GM12891 (cell line): ENCODE measurements around the gene G0S2.

Source experiments
- DNase-seq: peaks from one replicate; pipeline ENCODE4 v3.0.0; 2011; ENCODE audit warnings: low spot score; ENCODE audit not compliant: insufficient read length
- FAIRE-seq: peaks from 2 replicates; lab custom pipeline; 2011; peaks lifted over from hg19 to GRCh38; lab: Jason Lieb, UNC
- PAX5 ChIP-seq: IDR thresholded peaks from 2 replicates; pipeline ENCODE4 v1.6.1; 2011; ENCODE audit warnings: low read length, moderate library complexity, mild to moderate bottlenecking; ENCODE audit not compliant: insufficient read depth, severe bottlenecking
- POLR2A ChIP-seq: IDR thresholded peaks from 2 replicates; pipeline ENCODE4 v1.6.1; 2011; ENCODE audit warnings: low read depth, low read length, control low read depth
- POLR2AphosphoS5 ChIP-seq: IDR thresholded peaks from 2 replicates; pipeline ENCODE4 v1.6.1; 2011; ENCODE audit warnings: low read depth, low read length, control low read depth
- POU2F2 ChIP-seq: IDR thresholded peaks from 2 replicates; pipeline ENCODE4 v1.6.1; 2011; ENCODE audit warnings: low read depth, mild to moderate bottlenecking, control low read depth, low read length, moderate library complexity
- SPI1 ChIP-seq: IDR thresholded peaks from 2 replicates; pipeline ENCODE4 v1.6.1; 2011; ENCODE audit warnings: low read depth, low read length, control low read depth
- TAF1 ChIP-seq: IDR thresholded peaks from 2 replicates; pipeline ENCODE4 v1.6.1; 2011; ENCODE audit warnings: low read depth, low read length, control low read depth

Gene G0S2

GRCh38 chr1:209702832-209703231 lies 27.6 kb downstream of the G0S2 start:
- FAIRE-seq (no peak), DNase-seq (no peak)
- TF ChIP-seq POU2F2 = no peak
- TF ChIP-seq TAF1 = no peak
- no peak for TF ChIP-seq POLR2AphosphoS5
- no peak for TF ChIP-seq PAX5
- no peak for TF ChIP-seq SPI1
- TF ChIP-seq POLR2A = no peak

- TF ChIP-seq POU2F2 (no peak), POLR2A (no peak), POLR2AphosphoS5 (no peak), SPI1 (no peak), PAX5 (no peak), TAF1 (no peak)
- no peak for DNase-seq
- no peak for FAIRE-seq
Measured at GRCh38 chr1:209703834-209704504, 28.8 kb downstream of the G0S2 start.

- no peak for FAIRE-seq
- TF ChIP-seq POLR2AphosphoS5 = no peak
- TF ChIP-seq POU2F2 = no peak
- TF ChIP-seq SPI1 = no peak
- TF ChIP-seq PAX5 = no peak
- TF ChIP-seq POLR2A = no peak
- TF ChIP-seq TAF1 = no peak
- DNase-seq = no peak
Measured at GRCh38 chr1:209704584-209704983, 29.4 kb downstream of the G0S2 start, which contains the start of gene HSD11B1. TSS of gene HSD11B1 (plus strand) at chr1:209704846. CDS start at chr1:209704943, 97 bp downstream.

- FAIRE-seq = no peak
- no peak for DNase-seq
Measured at GRCh38 chr1:209705033-209705598, 29.9 kb downstream of the G0S2 start.

GRCh38 chr1:209706622-209707021 lies 31.4 kb downstream of the G0S2 start:
- DNase-seq = no peak
- no peak for FAIRE-seq
- TF ChIP-seq POLR2AphosphoS5 = no peak
- no peak for TF ChIP-seq TAF1
- TF ChIP-seq POLR2A = no peak
- no peak for TF ChIP-seq POU2F2

More at GRCh38 chr1:209705033-209705598, 29.9 kb downstream of the G0S2 start:
- no peak for TF ChIP-seq POLR2AphosphoS5

GRCh38 chr1:209707308-209707707 lies 32.1 kb downstream of the G0S2 start:
- no peak for TF ChIP-seq PAX5
- no peak for TF ChIP-seq SPI1
- TF ChIP-seq TAF1 = no peak
- TF ChIP-seq POLR2AphosphoS5 = no peak
- TF ChIP-seq POLR2A = no peak
- TF ChIP-seq POU2F2 = no peak
- FAIRE-seq = no peak
- no peak for DNase-seq

- DNase-seq = no peak
- FAIRE-seq = no peak
- no peak for TF ChIP-seq TAF1
- no peak for TF ChIP-seq POLR2A
- TF ChIP-seq SPI1 = no peak
- no peak for TF ChIP-seq PAX5
- TF ChIP-seq POLR2AphosphoS5 = no peak
- no peak for TF ChIP-seq POU2F2
Measured at GRCh38 chr1:209708297-209708696, 33.1 kb downstream of the G0S2 start.

- FAIRE-seq = no peak
- TF ChIP-seq POU2F2 = no peak
- no peak for TF ChIP-seq POLR2AphosphoS5
- no peak for TF ChIP-seq POLR2A
- no peak for TF ChIP-seq SPI1
- TF ChIP-seq PAX5 = no peak
- TF ChIP-seq TAF1 = no peak
- DNase-seq = no peak
Measured at GRCh38 chr1:209710093-209710492, 34.9 kb downstream of the G0S2 start.

- FAIRE-seq = no peak
- DNase-seq = no peak
Measured at GRCh38 chr1:209710847-209711246, 35.6 kb downstream of the G0S2 start.

GRCh38 chr1:209714338-209714737 lies 39.1 kb downstream of the G0S2 start:
- DNase-seq (no peak), FAIRE-seq (no peak)
- TF ChIP-seq TAF1 (no peak), POLR2AphosphoS5 (no peak)

More at GRCh38 chr1:209710847-209711246, 35.6 kb downstream of the G0S2 start:
- no peak for TF ChIP-seq POU2F2
- no peak for TF ChIP-seq SPI1
- TF ChIP-seq POLR2AphosphoS5 = no peak
- TF ChIP-seq TAF1 = no peak
- no peak for TF ChIP-seq POLR2A
- TF ChIP-seq PAX5 = no peak

- no peak for TF ChIP-seq POLR2AphosphoS5
- TF ChIP-seq POU2F2 = no peak
- no peak for TF ChIP-seq POLR2A
- TF ChIP-seq SPI1 = no peak
- DNase-seq = no peak
- FAIRE-seq = no peak
Measured at GRCh38 chr1:209715314-209715713, 40.1 kb downstream of the G0S2 start.
